ENCODE data around the gene TMEM191C. TPM values are rescaled to one million over a fixed set of nuclear protein-coding genes. Genes with fewer than 3 reads are reported as not detected.

The TMEM191C gene
- total RNA-seq, 1 donor: 0.72 TPM

GRCh38 chr22:21447694-21448402, 19.3 kb upstream of the TMEM191C start:
- TF ChIP-seq CTCF (IDR thresholded peaks at IDR 0.05; ENCODE audit: extremely low read depth, low read depth, low read length): peak; percentile 14
- H2AFZ ChIP-seq (ENCODE audit: low read length): no peak overlapping the region
- H3K9me3 ChIP-seq (ENCODE audit: low read depth, low read length): no peaks in the 10 kb centered on the region
- no peaks in the 10 kb centered on the region for H3K4me1 ChIP-seq (ENCODE audit: insufficient read depth, low read length)
- peaks cover 18% of the 10 kb centered on the region for H4K20me1 ChIP-seq (ENCODE audit: insufficient read depth, low read length)
- H3K79me2 ChIP-seq (ENCODE audit: insufficient read depth, low read length): no peaks in the 10 kb centered on the region
- H3K27me3 ChIP-seq (ENCODE audit: insufficient read depth, low read length): no peaks in the 10 kb centered on the region
- H3K36me3 ChIP-seq (ENCODE audit: insufficient read depth, low read length): no peaks in the 10 kb centered on the region
- no peak overlapping the region for H3K4me2 ChIP-seq (ENCODE audit: insufficient read depth, low read length)
- no peak for DNase-seq (ENCODE audit: insufficient read length, low spot score, missing footprints)
- no peak overlapping the region for H3K4me3 ChIP-seq (ENCODE audit: insufficient read depth, low read length)
- H3K27ac ChIP-seq (ENCODE audit: low read depth, low read length): no peak overlapping the region

- DNase-seq (ENCODE audit: insufficient read length, low spot score, missing footprints): no peak
- Histone ChIP-seq H3K4me3 (ENCODE audit: insufficient read depth, low read length) (no peak overlapping the region), H3K79me2 (ENCODE audit: insufficient read depth, low read length) (no peaks in the 10 kb centered on the region), H3K9me3 (ENCODE audit: low read depth, low read length) (no peaks in the 10 kb centered on the region), H2AFZ (ENCODE audit: low read length) (no peak overlapping the region), H3K27ac (ENCODE audit: low read depth, low read length) (no peak overlapping the region), H3K36me3 (ENCODE audit: insufficient read depth, low read length) (no peaks in the 10 kb centered on the region), H4K20me1 (ENCODE audit: insufficient read depth, low read length) (peaks cover 11% of the 10 kb centered on the region), H3K27me3 (ENCODE audit: insufficient read depth, low read length) (no peaks in the 10 kb centered on the region), H3K4me2 (ENCODE audit: insufficient read depth, low read length) (no peak overlapping the region), H3K4me1 (ENCODE audit: insufficient read depth, low read length) (no peaks in the 10 kb centered on the region)
- TF ChIP-seq CTCF (IDR thresholded peaks at IDR 0.05; ENCODE audit: extremely low read depth, low read depth, low read length): no peak
These were observed 18.4 kb upstream of the TMEM191C start for GRCh38 chr22:21448627-21449416.

GRCh38 chr22:21449531-21450319, 17.5 kb upstream of the TMEM191C start:
- no peak overlapping the region for H2AFZ ChIP-seq (ENCODE audit: low read length)
- peaks cover 7% of the 10 kb centered on the region for H4K20me1 ChIP-seq (ENCODE audit: insufficient read depth, low read length)
- no peaks in the 10 kb centered on the region for H3K9me3 ChIP-seq (ENCODE audit: low read depth, low read length)
- H3K27me3 ChIP-seq (ENCODE audit: insufficient read depth, low read length): no peaks in the 10 kb centered on the region
- H3K36me3 ChIP-seq (ENCODE audit: insufficient read depth, low read length): no peaks in the 10 kb centered on the region
- H3K4me1 ChIP-seq (ENCODE audit: insufficient read depth, low read length): no peaks in the 10 kb centered on the region
- no peak for TF ChIP-seq CTCF (IDR thresholded peaks at IDR 0.05; ENCODE audit: extremely low read depth, low read depth, low read length)
- no peak overlapping the region for H3K4me2 ChIP-seq (ENCODE audit: insufficient read depth, low read length)
- no peak overlapping the region for H3K4me3 ChIP-seq (ENCODE audit: insufficient read depth, low read length)
- no peak for DNase-seq (ENCODE audit: insufficient read length, low spot score, missing footprints)
- no peaks in the 10 kb centered on the region for H3K79me2 ChIP-seq (ENCODE audit: insufficient read depth, low read length)
- no peak overlapping the region for H3K27ac ChIP-seq (ENCODE audit: low read depth, low read length)

Measured in osteoblast (primary cell).